Measurements from ENCODE around the gene HECTD3. TPM values are rescaled to one million over a fixed set of nuclear protein-coding genes. Genes with fewer than 3 reads are reported as not detected.

Gene HECTD3
- total and polyA plus RNA-seq, 2 of the 4 experiments (the other 2 are of a cell fraction), result 12.2 to 39.5 TPM

DNA sequence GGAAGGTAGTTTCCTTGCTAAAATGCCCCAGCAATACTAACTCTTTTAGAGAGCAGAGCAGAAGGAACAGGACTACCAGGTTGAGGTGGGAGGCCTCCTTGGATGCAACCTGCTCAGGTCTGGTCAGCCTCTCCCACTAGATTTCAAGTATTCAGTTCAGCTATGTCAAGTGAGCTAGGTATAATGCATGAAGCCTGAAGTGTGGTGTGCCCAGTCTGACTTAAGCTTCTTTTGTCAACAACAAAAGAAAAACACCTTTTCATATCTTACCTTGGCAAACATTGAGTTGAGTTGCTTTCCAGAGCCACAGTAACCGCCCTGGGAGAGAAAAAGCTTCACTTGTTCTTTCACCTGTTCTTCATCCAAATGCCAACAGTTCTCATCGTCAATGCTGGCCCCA, 48.7 kb upstream of the HECTD3 start:
- Histone ChIP-seq H2BK20ac (ENCODE audit: low read depth, low read length) (no peak overlapping the region), H2BK15ac (ENCODE audit: low read depth, low read length) (no peak overlapping the region), H3K4me3 (ENCODE audit: insufficient read depth, low read depth, low read length) (no peak overlapping the region), H3K56ac (ENCODE audit: extremely low read depth, insufficient read depth, low read length) (no peak overlapping the region), H3K4me1 (ENCODE audit: control insufficient read depth, insufficient read depth, low read length) (no peaks in the 10 kb centered on the region), H3K9me1 (ENCODE audit: insufficient read depth, low read length) (no peaks in the 10 kb centered on the region), H3K23ac (ENCODE audit: low read depth, low read length) (no peak overlapping the region), H3K27me3 (ENCODE audit: control insufficient read depth, insufficient read depth, low read length) (peaks cover 3% of the 10 kb centered on the region), H2AFZ (replicated peaks; ENCODE audit: low read length, poor library complexity) (no peak overlapping the region), H2BK5ac (ENCODE audit: low read depth, low read length, poor library complexity, severe bottlenecking) (no peak overlapping the region), H2AK5ac (ENCODE audit: low read depth, low read length) (no peak overlapping the region), H2AK9ac (replicated peaks; ENCODE audit: low read depth, low read length, poor library complexity) (no peak overlapping the region), H4K8ac (ENCODE audit: low read depth in 2 of 2, low read length in 2 of 2) (no peak overlapping the region), H3K27ac (ENCODE audit: insufficient read depth, low read length) (no peak overlapping the region), H3K9ac (ENCODE audit: low read depth, low read length) (no peak overlapping the region), H2BK120ac (ENCODE audit: low read depth, low read length) (no peak overlapping the region), H3K18ac (ENCODE audit: low read depth, low read length) (no peak overlapping the region), H3K36me3 (ENCODE audit: control insufficient read depth, insufficient read depth, low read length) (no peaks in the 10 kb centered on the region), H3K79me1 (ENCODE audit: low read depth in 1 of 2, low read length in 2 of 2) (no peaks in the 10 kb centered on the region), H4K20me1 (ENCODE audit: insufficient read depth, low read length) (no peaks in the 10 kb centered on the region), H3K4ac (ENCODE audit: low read depth, low read length) (no peak overlapping the region), H3K9me3 (ENCODE audit: control insufficient read depth, insufficient read depth, low read length) (no peaks in the 10 kb centered on the region), H3K4me2 (ENCODE audit: low read depth, low read length) (no peak overlapping the region), H4K5ac (ENCODE audit: low read depth, low read length) (no peak overlapping the region), H3K14ac (replicated peaks; ENCODE audit: low read depth, low read length) (no peak overlapping the region), H4K91ac (ENCODE audit: insufficient read depth, low read depth, low read length) (no peak overlapping the region)
- dilution Hi-C loops (cut with HindIII; ENCODE audit: low sequenced_read_pairs, unreplicated experiment) (no loop called here), intact Hi-C loops (cut with micrococcal nuclease) (no loop called here), in situ Hi-C loops (cut with MboI; ENCODE audit: low sequenced_read_pairs) (no loop called here)
- no peak for ATAC-seq (ENCODE audit: low read depth)
- no TSS peak for BruUV-seq (replicated peaks)
- CTCF ChIA-PET, result no interaction called here
- DNase-seq, result no peak
- POLR2A ChIA-PET (ENCODE audit: unreplicated experiment), result no interaction called here
- WGBS, 2 experiments (ENCODE audit: extremely low coverage in 2 of 2, insufficient read length in 1 of 2), result no CpG with 5 or more reads among the region's 2 CpGs
- TF ChIP-seq MAZ (IDR thresholded peaks at IDR 0.05; ENCODE audit: borderline replicate concordance, low read depth, low read length), result no peak
- TF ChIP-seq, protein P1, sequence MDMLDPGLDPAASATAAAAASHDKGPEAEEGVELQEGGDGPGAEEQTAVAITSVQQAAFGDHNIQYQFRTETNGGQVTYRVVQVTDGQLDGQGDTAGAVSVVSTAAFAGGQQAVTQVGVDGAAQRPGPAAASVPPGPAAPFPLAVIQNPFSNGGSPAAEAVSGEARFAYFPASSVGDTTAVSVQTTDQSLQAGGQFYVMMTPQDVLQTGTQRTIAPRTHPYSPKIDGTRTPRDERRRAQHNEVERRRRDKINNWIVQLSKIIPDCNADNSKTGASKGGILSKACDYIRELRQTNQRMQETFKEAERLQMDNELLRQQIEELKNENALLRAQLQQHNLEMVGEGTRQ (IDR thresholded peaks at IDR 0.05; ENCODE audit: low read depth, low read length), result no peak
- TF ChIP-seq NFE2L2 (IDR thresholded peaks at IDR 0.05; ENCODE audit: low read depth, low read length), result no peak

All from IMR-90 (cell line).